NCI-H345 (cell line): ENCODE data around the gene SFMBT2.
"Not testable (repeated sequence)": the region's sequence is repeated elsewhere in the genome, so short reads cannot be mapped to it uniquely, and the experiment has no call there.

ENCODE experiments used
- DNase-seq: peaks from one replicate; lab custom pipeline; 2025; lab: John Stamatoyannopoulos, UW

The SFMBT2 gene

DNA sequence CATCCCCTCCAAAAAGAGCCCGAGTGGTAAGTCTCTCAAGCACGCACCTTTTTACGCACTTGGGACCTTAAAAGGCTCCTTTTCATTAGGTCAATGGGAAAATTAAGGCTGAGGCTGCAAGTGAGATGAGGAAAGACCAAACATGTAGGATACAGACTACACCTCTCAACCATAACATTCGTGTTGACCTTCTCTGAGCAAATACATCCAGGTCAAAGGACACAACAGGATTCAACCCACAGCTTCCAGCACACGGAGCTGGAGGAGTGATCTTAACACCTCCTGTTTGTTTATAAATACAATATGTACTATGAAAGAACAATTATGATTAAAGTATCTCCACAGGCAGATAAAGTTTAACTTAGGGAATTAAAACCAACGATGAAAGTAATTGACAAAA lies 9.7 kb downstream of the SFMBT2 start:
- DNase-seq: no peak

DNA sequence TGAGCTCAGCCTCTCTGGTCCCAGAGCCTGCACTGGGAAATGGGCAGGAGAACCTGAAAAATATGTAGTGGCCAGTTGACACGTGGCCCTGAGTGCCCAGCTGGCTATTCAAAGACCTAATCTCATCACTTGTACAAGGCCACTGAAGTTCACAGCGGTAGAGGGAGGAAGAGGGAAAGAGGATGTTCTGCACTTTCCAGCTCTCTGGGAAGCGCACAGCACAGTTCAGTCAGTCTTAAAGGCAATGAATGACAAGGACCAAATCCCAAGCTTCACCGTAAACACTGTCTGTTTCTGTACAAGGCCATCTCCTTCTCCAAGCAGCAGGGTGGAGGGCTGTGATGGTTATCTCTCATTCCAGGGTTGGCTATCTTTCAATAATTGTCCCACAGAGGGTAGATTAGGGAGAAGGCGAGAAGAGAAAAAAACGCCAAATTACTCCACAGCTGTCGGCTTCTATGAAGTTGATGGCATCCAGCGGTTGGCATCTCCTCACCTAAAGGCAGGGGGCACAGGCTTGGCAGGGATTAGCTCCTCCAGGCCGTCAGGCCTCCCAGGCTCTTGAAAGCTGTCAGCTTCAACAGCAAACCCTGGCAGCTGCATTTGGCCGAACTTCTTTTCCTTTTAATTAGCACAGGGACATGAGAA lies 10.6 kb downstream of the SFMBT2 start:
- DNase-seq: no peak

DNA sequence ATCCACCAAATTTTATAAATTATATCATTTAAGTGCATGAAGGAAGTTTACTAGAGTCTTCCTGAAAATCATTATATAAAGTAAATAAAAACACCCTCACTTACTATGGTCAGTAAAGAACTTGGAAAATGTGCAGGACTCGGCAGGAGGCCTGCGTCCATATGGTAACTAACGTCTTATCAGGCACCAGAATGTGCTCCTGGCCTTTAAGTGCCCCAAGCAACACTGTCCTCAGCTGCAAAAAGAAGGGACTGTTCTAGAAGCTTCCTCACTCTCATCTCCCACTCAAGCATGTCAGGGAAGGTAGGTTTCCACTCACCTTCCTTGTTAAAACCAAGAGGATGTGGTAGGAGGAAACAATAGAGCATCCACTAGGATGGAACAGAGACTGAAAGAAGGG lies 11.3 kb downstream of the SFMBT2 start:
- no peak for DNase-seq

DNA sequence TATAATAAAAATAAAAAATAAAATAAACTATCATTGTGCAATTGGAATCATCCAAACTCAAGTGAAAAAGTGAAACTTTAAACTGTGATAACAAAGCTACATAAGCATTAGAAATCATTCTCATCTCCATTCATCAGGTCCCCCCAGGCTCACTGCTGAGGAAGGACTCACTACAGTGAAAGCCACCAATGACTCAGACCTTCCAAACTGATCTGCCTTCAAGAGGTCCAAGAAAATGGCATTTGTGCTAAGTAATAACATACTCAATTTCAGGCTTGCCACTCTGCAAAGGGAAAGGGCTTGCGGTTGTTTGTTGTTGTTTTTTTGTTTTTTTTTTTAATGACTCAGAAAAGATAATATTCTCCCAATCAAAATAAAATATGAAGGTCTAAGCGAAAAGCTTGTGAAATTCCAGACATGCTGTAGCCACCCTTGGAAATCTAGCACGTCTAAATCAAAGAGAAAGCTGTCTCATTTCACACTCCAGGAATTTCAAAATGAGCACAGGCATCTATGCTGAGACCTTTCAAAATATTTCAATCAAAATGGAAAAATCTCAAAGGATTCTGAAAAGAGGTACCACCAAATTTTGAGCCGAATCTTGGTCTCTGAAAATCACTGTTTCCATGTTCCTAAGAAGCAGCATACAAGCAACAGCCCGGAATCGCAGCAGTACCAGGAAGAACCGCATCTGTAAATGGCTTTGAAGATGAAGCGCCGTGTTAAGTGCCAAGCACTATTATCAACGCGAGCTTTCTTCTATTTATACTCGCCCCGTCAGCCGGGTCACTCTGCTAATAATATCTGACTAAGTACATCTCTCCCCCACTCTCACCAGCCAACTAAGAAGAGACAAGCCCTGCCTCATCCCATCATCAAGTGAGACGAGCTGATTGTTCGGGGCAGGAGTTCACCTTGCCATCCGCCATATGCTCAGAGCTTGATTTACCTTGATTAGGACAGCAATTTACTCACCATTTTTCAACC lies 13.5 kb downstream of the SFMBT2 start:
- no peak for DNase-seq

DNA sequence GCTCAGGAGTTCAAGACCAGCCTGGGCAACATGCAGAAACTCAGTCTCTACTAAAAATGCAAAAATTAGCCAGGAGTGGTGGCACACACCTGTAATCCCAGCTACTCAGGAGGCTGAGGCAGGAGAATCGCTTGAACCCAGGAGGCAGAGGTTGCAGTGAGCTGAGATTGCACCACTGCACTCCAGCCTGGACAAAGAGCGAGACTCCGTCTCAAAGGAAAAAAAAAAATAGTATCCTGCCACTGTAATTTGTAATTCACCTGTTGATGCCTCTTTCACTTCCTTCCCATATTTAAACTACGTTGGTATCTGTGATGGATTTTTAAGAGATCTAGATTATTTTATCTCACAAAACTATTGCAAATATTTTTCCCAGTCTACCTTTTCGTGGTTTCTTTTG lies 18.5 kb downstream of the SFMBT2 start:
- not testable (repeated sequence) for DNase-seq

DNA sequence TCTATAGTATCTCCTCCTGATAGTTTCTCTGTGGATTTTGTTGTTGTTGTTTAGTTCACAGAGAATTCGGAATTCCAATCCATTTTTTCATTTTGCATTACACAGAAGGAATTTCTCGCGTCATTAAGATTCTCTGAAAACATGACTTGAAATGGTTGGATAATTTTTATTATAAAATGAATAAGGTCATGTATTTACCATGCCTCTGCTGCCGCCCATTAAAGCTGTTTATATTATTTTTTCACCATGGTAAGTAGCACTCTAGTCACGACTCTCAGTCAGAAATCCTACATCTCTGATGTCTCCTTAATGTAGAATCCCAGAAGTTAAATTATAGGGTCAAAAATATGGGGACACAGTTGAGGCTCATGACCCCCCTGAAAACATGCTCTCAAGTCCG lies 19.1 kb downstream of the SFMBT2 start:
- no peak for DNase-seq

DNA sequence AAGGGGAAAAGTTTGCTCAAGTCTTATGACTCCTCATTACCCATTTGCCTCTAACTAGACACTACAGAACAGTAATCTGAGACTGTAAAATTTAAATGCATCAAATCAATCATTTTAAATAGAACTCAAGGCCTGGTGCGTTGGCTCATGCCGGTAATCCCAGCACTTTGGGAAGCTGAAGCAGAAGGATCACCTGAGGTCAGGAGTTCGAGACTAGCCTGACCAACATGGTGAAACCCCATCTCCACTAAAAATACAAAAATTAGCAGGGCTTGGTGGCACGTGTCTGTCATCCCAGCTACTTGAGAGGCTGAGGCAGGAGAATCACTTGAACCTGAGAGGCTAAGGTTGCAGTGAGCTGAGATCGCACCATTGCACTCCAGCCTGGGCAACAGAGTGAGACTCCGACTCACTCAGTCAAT lies 20.1 kb downstream of the SFMBT2 start:
- not testable (repeated sequence) for DNase-seq

DNA sequence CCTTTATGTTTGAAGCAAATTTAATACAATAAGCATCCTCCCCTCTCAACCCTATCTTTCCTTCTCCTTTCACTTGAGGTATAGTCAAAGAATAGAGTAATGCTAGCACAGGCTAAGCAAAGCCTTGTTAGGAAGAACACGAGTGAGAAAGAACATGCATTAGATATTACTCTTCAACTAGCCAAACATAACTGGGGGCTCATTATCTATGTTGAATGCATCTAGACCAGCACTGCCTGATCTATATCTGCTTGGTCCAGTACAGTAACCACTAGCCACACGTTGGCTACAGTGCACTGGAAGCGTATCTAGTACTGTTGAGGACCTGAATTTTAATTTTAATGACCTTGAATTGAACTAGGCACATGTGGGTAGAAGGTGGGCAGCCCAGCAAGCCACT lies 21.0 kb downstream of the SFMBT2 start:
- DNase-seq: no peak

DNA sequence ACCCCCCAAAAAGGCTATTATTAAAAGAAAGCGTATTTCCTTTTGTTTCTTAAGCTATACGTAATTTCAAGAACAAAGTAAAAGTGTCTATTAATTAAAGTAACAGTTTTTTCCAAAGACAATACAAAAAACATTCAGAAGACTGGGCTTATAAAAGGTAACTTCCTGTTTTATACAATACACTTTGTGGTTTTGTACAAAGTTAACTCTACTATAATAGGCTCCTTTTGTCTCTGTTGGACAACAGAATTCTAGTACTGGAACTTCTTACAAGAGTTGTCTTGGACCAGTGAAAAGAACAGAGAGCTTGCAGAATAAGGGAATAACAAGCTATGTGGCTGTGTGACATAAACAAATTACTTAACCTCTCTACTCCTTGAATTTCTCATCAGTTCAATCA lies 21.5 kb downstream of the SFMBT2 start:
- DNase-seq: no peak

DNA sequence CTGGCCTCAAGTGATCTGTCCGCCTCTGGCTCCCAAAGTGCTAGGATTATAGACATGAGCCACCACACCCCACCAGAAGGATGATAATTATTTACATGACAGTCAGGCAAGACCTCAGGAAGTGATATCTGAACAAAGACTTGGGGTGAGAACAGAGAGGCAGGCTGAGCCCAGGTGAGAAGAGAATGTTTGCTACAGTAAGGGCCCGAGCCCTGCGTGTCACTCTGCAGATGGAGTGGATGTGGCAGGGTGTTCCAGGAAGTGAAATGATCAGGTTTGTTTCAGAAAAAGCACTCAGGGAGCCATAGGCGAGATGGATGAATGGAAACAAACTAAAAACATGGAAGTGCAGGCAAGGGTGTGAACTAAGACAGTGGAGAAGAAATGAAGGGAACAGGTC lies 22.2 kb downstream of the SFMBT2 start:
- DNase-seq: no peak

DNA sequence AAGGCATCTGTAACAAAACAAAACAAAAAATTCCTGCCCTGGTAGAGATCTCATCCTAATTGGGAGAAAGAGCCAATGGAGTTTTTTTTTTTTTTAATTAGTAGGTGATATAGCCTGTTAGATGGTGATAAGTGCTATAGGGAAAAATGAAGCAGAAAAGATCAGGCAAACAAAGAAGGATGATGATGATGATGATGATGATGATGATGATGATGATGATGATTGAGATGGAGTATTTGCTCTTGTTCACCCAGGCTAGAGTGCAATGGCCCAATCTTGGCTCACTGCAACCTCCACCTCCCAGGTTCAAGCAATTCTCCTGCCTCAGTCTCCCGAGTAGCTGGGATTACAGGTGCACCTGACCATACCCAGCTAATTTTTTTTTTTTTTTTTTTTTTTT lies 22.7 kb downstream of the SFMBT2 start:
- DNase-seq: not testable (repeated sequence)

DNA sequence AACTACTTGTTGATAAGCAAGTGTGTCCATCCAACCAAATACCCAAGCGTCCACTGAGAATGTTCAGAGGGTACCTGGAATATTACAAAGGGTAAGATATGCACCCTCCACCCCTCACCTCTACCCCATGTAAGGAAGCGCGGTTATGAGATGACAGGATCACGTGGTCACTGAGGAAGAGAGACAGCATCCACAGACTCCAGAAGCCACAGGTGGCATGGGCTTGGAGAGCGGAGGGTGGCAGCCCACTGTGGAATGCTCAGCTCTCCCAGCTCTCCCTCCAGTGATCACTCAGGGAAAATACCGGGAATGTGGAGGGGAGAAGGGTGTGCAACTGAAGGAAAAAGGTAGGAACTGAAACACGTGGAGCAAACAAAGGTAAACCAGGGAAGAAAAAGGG lies 25.7 kb downstream of the SFMBT2 start:
- no peak for DNase-seq

DNA sequence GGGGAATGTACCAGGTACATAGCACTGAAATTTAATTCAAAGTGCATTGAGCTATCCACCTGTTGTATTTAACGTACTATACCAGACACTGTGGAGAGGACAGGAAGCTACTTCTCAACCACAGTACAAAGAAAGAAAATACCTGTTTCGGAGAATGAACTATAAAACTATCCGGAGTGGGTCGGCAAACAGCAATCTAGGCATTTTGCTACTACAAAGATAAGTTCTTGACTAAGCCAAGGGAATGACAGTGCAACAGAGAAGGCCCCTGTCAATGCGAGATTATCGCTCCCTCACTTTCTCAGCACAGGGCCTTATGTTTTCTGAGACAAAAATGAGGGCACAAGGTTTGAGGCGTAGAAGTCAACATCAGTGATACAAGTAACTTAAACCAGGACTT lies 27.4 kb downstream of the SFMBT2 start:
- DNase-seq: no peak

DNA sequence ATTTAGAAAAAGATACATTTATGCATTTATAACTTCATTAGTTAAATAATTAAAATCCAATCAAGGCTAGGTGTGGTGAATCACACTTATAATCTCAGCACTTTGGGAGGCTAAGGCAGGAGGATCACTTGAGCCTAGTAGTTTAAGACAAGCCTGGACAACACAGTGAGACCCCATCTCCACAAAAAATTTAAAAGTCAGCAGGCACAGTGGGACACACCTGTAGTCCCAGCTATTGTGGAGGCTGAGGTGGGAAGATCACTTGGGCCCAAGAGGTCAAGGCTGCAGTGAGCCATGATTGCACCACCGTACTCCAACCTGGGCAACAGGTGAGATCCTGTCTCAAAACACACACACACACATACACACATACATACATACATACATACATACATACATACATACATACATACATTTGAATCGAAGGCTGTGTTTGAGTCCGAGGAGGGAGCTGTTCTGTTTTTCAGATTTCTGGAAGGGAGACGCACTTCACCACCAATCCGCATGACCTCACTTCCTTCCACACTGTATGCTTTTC lies 30.1 kb downstream of the SFMBT2 start:
- no peak for DNase-seq

DNA sequence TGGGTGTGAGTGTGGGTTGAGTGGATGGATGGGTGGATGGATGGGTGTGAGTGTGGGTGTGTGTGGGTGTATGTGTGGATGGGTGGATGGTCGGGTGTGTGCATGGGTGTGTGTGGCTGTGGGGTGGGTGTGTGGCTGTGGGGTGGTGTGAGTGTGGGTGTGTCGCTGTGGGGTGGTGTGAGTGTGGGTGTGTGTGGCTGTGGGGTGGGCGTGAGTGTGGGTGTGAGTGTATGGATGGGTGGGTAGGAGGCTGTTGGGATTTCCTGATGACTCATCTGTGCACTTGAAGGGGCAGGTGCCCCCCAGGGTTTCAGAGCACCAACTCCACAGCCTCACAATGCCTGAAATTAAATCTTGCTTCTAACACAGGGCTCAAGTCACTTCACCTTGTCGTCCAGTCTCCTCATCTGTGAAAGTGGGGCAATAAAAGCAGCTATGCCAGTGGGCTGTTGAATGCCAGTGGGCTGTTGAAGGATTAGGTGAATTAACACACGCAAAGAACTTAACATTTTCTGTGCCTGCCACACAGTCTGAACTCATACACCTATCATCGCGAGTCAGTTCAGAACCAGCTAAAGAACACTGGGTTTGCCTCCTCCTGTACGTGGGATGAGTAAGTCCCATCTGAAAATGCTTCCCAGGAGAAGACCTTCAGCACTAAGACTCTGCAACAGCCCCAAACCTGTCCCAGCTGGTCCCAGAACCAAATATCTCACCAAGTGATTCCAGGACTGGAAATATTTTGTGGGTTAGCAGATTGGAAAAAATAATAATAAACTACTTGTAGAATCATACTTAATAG lies 32.0 kb downstream of the SFMBT2 start:
- no peak for DNase-seq

DNA sequence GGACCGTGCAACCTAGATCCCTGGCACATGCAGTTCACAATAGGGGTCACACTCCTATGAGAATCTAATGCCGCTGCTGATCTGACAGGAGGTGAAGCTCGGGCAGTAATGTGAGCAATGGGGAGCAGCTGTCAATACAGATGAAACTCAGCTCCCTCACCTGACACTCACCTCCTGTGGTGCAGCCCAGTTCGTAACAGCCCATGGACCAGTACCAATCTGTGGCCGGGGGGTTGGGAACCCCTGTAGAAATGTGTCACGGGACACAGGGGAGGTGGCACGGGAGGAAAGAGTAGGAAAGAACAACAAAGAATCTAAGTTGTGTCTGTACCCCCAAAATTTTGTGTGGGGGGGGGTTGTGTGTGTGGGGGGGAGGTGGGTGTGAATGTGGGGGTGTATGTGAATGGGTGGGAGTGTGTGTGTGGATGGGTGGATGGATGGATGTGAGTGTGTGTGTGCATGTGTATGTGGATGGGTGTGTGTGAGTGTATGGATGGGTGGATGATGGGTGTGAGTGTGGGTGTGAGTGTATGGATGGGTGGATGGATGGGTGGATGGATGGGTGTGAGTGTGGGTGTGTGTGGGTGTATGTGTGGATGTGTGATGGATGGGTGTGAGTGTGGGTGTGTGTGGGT lies 33.1 kb downstream of the SFMBT2 start:
- no peak for DNase-seq

DNA sequence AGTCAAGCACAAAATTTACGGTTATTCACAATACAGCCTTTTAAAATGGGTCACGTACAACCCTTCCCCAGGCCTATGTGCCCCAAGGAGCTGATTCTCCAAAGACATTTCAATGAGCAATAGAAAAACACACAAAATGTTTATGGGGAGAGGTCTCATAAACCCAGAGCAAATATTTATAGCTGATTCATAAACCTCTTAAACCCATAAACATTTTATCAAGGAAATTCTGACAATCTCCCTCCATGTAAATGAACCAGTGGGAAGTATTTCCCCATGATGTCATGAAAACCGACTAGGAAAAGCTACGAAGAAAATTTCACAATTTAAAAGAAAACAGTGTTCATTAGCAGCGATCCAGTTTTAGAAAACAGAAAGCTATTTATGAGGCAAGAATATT lies 36.0 kb downstream of the SFMBT2 start:
- DNase-seq: no peak

DNA sequence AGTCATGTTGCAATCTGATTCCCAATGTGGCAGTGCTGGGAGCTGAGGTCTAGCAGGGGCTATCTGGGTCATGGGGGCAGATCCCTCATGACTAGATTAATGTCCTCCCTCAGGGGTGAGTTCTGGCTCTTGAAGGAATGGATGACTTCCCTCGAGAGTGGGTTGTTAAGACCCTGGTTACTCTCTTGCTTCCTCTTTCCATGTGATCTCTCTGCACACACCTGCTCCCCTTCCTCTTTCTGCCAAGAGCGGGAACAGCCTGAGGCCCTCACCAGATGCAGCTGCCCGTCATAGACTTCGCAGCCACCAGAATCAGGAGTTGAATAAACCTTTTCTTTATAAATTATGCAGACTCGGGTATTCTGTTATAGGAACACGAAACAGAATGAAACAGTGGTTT lies 37.8 kb downstream of the SFMBT2 start:
- DNase-seq: no peak

DNA sequence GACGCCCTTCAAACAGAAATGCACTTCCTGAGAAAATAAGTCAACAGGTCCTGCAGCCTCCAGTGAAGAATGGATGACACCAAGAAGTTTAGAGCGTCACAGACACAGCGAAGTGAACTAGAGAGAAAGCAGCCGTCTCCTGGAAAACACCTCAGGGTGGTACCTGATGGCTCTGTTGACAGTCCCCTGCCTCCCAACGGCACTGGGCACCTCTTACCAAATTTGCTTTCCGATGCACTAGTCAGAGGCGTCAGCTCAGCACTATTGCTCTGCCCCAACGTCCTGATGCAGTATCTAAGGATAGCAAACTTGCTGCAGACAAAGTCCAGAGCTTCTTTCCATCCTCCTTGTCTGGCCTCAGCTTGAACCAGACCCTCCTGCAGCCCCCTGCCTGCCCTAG lies 38.3 kb downstream of the SFMBT2 start:
- DNase-seq: no peak

DNA sequence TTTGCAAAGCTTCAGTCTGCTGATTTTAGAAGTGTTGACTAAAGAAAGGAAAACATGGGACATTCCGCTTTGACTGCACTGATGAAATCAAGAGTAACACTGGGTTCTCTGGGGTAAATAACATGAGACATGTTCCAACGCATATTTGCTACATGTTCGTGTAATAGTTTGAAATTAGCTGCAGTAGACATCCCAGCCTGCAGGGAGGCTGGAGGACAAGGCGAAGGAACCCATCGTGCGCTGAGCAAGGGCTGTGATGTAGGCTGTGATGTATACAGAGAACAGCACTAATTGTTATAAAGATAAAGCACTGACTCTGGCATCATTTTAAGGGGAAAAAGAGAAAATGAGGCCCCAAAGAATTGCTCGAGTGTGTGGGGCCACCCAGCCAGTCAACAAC lies 40.3 kb downstream of the SFMBT2 start:
- DNase-seq: no peak

DNA sequence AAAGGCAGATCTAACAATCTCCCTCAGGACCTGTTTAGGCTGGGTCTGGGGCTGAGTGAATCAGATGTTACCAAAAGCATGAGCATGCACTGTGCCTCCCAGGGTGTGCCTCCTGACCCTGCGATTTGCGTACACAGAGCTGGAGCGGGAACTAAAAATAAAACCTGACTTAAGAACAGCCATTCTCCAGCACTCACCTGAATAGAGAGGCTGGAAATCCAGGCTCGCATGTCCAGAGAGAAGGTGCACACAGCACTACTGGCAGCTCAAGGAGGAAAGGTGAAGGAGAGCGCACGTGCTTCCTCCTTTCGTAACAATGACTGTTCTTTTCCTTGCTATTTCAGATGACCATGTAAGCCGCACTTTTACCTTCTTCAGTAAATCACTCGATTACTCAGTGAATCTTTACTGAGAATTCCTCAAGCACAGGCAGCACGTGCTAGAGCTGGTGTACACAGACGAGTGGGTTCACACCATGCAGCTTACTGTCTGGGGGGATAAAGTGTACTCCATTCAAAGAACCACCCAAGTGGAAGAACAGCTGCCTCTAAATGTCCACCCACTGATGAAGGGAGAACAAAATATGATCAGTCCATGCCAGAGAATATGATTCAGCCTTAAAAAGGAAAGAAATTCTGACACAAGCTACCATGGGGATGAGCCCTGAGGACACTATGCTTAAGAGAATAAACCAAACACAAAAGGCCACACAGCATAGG lies 45.6 kb downstream of the SFMBT2 start:
- no peak for DNase-seq
